H1 (cell line): ENCODE results near the gene WFDC1. TPM values are rescaled to one million over a fixed set of nuclear protein-coding genes. Genes with fewer than 3 reads are reported as not detected.

Source experiments
- CTCF ChIA-PET: fragments of 300-600 bp; sonication (Branson Sonifier 250); formaldehyde crosslinking; loops from one replicate; lab custom pipeline; 2021; ENCODE audit not compliant: partially characterized antibody; lab: Charles Lee
- POLR2A ChIA-PET: fragments of 300-600 bp; sonication (Branson Sonifier 250); formaldehyde crosslinking; loops from one replicate; lab custom pipeline; 2021; ENCODE audit warnings: inconsistent platforms; ENCODE audit not compliant: partially characterized antibody; lab: Charles Lee
- DNase-seq, 2 experiments: peaks; one replicate each; pipeline versions ENCODE4 v3.0.0 to v3.0.0-alpha.2; 2010 to 2022; ENCODE audit warnings: low spot score in 2 of 2, low read depth in 1 of 2, mixed read lengths in 1 of 2
- FAIRE-seq: peaks from 2 replicates; lab custom pipeline; 2011; peaks lifted over from hg19 to GRCh38; lab: Jason Lieb, UNC
- H2AFZ ChIP-seq: 2 replicates; pipeline ENCODE4 v1.8.1; 2012; ENCODE audit warnings: low read length, inconsistent platforms
- H2AK5ac ChIP-seq: 2 replicates; pipeline ENCODE4 v1.6.1; 2013; ENCODE audit warnings: low read depth, low read length
- H2BK120ac ChIP-seq: replicated peaks from 2 replicates; pipeline ENCODE3; 2013; ENCODE audit warnings: low read depth, low read length, inconsistent platforms
- H2BK12ac ChIP-seq: 2 replicates; pipeline ENCODE4 v1.6.1; 2013; ENCODE audit warnings: low read depth, low read length
- H2BK15ac ChIP-seq: 2 replicates; pipeline ENCODE4 v1.6.1; 2013; ENCODE audit warnings: low read length
- H2BK20ac ChIP-seq: 2 replicates; pipeline ENCODE4 v1.6.1; 2013; ENCODE audit warnings: low read length
- H2BK5ac ChIP-seq: 2 replicates; pipeline ENCODE4 v1.6.1; 2013; ENCODE audit warnings: low read depth, low read length
- H3K14ac ChIP-seq: 2 replicates; pipeline ENCODE4 v1.6.1; 2013; ENCODE audit warnings: inconsistent platforms; ENCODE audit not compliant: insufficient read length
- H3K18ac ChIP-seq: 2 replicates; pipeline ENCODE4 v1.6.1; 2013; ENCODE audit warnings: low read length; ENCODE audit errors: extremely low read depth
- H3K23ac ChIP-seq: 2 replicates; pipeline ENCODE4 v1.6.1; 2013; ENCODE audit warnings: inconsistent platforms; ENCODE audit not compliant: insufficient read length
- H3K23me2 ChIP-seq: 2 replicates; pipeline ENCODE4 v1.6.1; 2013; ENCODE audit warnings: low read depth, low read length
- H3K27ac ChIP-seq: 2 replicates; pipeline ENCODE4 v1.6.1; 2011; ENCODE audit warnings: low read depth, low read length, inconsistent platforms
- H3K27me3 ChIP-seq, 4 experiments: replicated peaks in 1 of 4; 1 replicate in 1 of 4; 2 replicates in 3 of 4; pipeline versions ENCODE4 v1.6.1 to v1.8.1; 2011 to 2013; ENCODE audit warnings: low read length in 3 of 4, mild to moderate bottlenecking in 3 of 4, inconsistent platforms in 2 of 4, mixed read lengths in 2 of 4, moderate library complexity in 1 of 4; ENCODE audit not compliant: control insufficient read depth in 3 of 4, insufficient read depth in 3 of 4; ENCODE audit errors: extremely low read depth in 1 of 4
- H3K36me3 ChIP-seq, 4 experiments: 2 replicates each; pipeline versions ENCODE4 v1.6.1 to v1.8.1; 2011 to 2013; ENCODE audit warnings: mild to moderate bottlenecking in 4 of 4, low read length in 3 of 4, moderate library complexity in 2 of 4, control low read depth in 1 of 4, inconsistent platforms in 1 of 4; ENCODE audit not compliant: insufficient read depth in 4 of 4, control insufficient read depth in 2 of 4
- H3K4ac ChIP-seq: replicated peaks from 2 replicates; pipeline ENCODE3; 2013; ENCODE audit warnings: low read length, low read depth, mixed read lengths, inconsistent platforms; ENCODE audit not compliant: insufficient read length
- H3K4me1 ChIP-seq, 4 experiments: replicated peaks in 1 of 4; 1 replicate in 1 of 4; 2 replicates in 3 of 4; pipeline versions ENCODE4 v1.6.1 to v1.8.1; 2011 to 2013; ENCODE audit warnings: low read length in 3 of 4, inconsistent platforms in 2 of 4, mixed read lengths in 1 of 4; ENCODE audit not compliant: insufficient read depth in 4 of 4, control insufficient read depth in 3 of 4
- H3K4me2 ChIP-seq, 2 experiments: 2 replicates each; pipeline versions ENCODE4 v1.6.1 to v1.8.1; 2011 to 2013; ENCODE audit warnings: low read depth in 2 of 2, low read length in 2 of 2, control low read depth in 1 of 2, inconsistent platforms in 1 of 2, mild to moderate bottlenecking in 1 of 2; ENCODE audit not compliant: insufficient read depth in 1 of 2
- H3K4me3 ChIP-seq, 4 experiments: fragments of 200-600, 300-600 bp in 1 of 4; sonication (generic), shearing (Covaris generic), sonication (Bioruptor Twin) in 1 of 4; 2 replicates each; pipeline versions ENCODE4 v1.5.1 to v1.8.1; 2011 to 2016; ENCODE audit warnings: low read length in 4 of 4, low read depth in 3 of 4, control low read depth in 2 of 4, inconsistent platforms in 2 of 4, mild to moderate bottlenecking in 2 of 4, mixed read lengths in 1 of 4, moderate library complexity in 1 of 4; ENCODE audit not compliant: insufficient read depth in 2 of 4; ENCODE audit errors: extremely low read depth in 1 of 4
- H3K56ac ChIP-seq: replicated peaks from 2 replicates; pipeline ENCODE3; 2013; ENCODE audit warnings: low read depth, mild to moderate bottlenecking, mixed read lengths, low read length, inconsistent platforms; ENCODE audit not compliant: insufficient read length
- H3K79me1 ChIP-seq: 2 replicates; pipeline ENCODE4 v1.6.1; 2013; ENCODE audit warnings: low read depth, low read length, control low read depth
- H3K79me2 ChIP-seq, 2 experiments: 2 replicates each; pipeline versions ENCODE4 v1.6.1 to v1.8.1; 2012 to 2013; ENCODE audit warnings: low read length in 2 of 2, mild to moderate bottlenecking in 2 of 2, inconsistent platforms in 1 of 2; ENCODE audit not compliant: insufficient read depth in 2 of 2, control insufficient read depth in 1 of 2
- H3K9ac ChIP-seq, 4 experiments: replicated peaks in 1 of 4; 1 replicate in 1 of 4; 2 replicates in 3 of 4; pipeline versions ENCODE4 v1.6.1 to v1.8.1; 2011 to 2013; ENCODE audit warnings: low read depth in 3 of 4, low read length in 3 of 4, control low read depth in 2 of 4, mild to moderate bottlenecking in 2 of 4, moderate library complexity in 2 of 4, inconsistent platforms in 1 of 4; ENCODE audit errors: extremely low read depth in 1 of 4
- H3K9me3 ChIP-seq, 2 experiments: 2 replicates each; pipeline versions ENCODE4 v1.6.1 to v1.8.1; 2012 to 2013; ENCODE audit warnings: mild to moderate bottlenecking in 2 of 2, moderate library complexity in 2 of 2, control low read depth in 1 of 2, inconsistent platforms in 1 of 2, low read depth in 1 of 2, low read length in 1 of 2, mixed read lengths in 1 of 2; ENCODE audit not compliant: insufficient read depth in 2 of 2
- H4K20me1 ChIP-seq, 2 experiments: replicated peaks in 1 of 2; 2 replicates each; pipeline versions ENCODE3 to v1.8.1; 2011 to 2013; ENCODE audit warnings: inconsistent platforms in 2 of 2, low read length in 2 of 2, mild to moderate bottlenecking in 1 of 2; ENCODE audit not compliant: insufficient read depth in 2 of 2, control insufficient read depth in 1 of 2
- H4K5ac ChIP-seq: 2 replicates; pipeline ENCODE4 v1.6.1; 2013; ENCODE audit warnings: low read length, low read depth, mixed read lengths, inconsistent platforms; ENCODE audit not compliant: insufficient read length
- H4K8ac ChIP-seq: 2 replicates; pipeline ENCODE4 v1.8.0; 2013; ENCODE audit warnings: mild to moderate bottlenecking, moderate library complexity, low read length, inconsistent platforms; ENCODE audit not compliant: insufficient read depth; ENCODE audit errors: extremely low read depth
- H4K91ac ChIP-seq: replicated peaks from 2 replicates; pipeline ENCODE3; 2013; ENCODE audit warnings: low read length, mixed read lengths, inconsistent platforms; ENCODE audit not compliant: insufficient read length
- ASH2L ChIP-seq: fragments of 200-600, 300-600 bp; sonication (generic); IDR thresholded peaks from one replicate; pipeline ENCODE4 v1.7.1; 2017; ENCODE audit warnings: low read length
- CEBPB ChIP-seq: IDR thresholded peaks from 2 replicates; pipeline ENCODE4 v1.6.1; 2012; ENCODE audit warnings: low read depth, low read length
- CHD1 ChIP-seq: IDR thresholded peaks from 2 replicates; pipeline ENCODE4 v1.6.1; 2012; ENCODE audit warnings: low read depth, low read length, improper control_type of control experiment
- CTCF ChIP-seq, 3 experiments: IDR thresholded peaks; 1 replicate in 2 of 3; 2 replicates in 1 of 3; pipeline versions ENCODE4 v1.5.1 to v1.6.1; 2011; ENCODE audit warnings: low read length in 3 of 3, mild to moderate bottlenecking in 3 of 3, inconsistent platforms in 2 of 3, low read depth in 1 of 3, moderate library complexity in 1 of 3; ENCODE audit not compliant: insufficient read depth in 1 of 3; ENCODE audit errors: control extremely low read depth in 1 of 3
- FOSL1 ChIP-seq: IDR thresholded peaks from 2 replicates; pipeline ENCODE4 v1.6.1; 2011; ENCODE audit warnings: mild to moderate bottlenecking, low read depth, low read length, moderate library complexity; ENCODE audit not compliant: insufficient read depth
- HDAC2 ChIP-seq, 2 experiments: fragments of 300-600 bp in 1 of 2; sonication (generic) in 1 of 2; IDR thresholded peaks; 2 replicates each; pipeline ENCODE4 v1.6.1; 2011 to 2012; ENCODE audit warnings: low read depth in 2 of 2, low read length in 2 of 2, mild to moderate bottlenecking in 2 of 2, moderate library complexity in 2 of 2, borderline replicate concordance in 1 of 2, inconsistent platforms in 1 of 2
- JUN ChIP-seq: IDR thresholded peaks from 2 replicates; pipeline ENCODE4 v1.6.1; 2011; ENCODE audit warnings: low read depth, mild to moderate bottlenecking, improper control_type of control experiment, low read length
- KDM1A ChIP-seq: fragments of 200-600, 300-600 bp; sonication (generic); IDR thresholded peaks from 2 replicates; pipeline ENCODE4 v1.7.1; 2016; ENCODE audit warnings: mild to moderate bottlenecking, low read length, borderline replicate concordance
- RFX5 ChIP-seq: IDR thresholded peaks from 2 replicates; pipeline ENCODE4 v1.6.1; 2011; ENCODE audit warnings: low read depth, low read length, improper control_type of control experiment, borderline replicate concordance
- SP2 ChIP-seq: IDR thresholded peaks from 2 replicates; pipeline ENCODE4 v1.6.1; 2012; ENCODE audit warnings: mild to moderate bottlenecking, low read length, inconsistent platforms
- TEAD4 ChIP-seq: IDR thresholded peaks from 2 replicates; pipeline ENCODE4 v1.6.1; 2012; ENCODE audit warnings: low read depth, low read length, inconsistent platforms, mixed read lengths
- WGBS, 2 experiments: shearing (Covaris generic) in 1 of 2; methylation state at CpG; one replicate each; pipeline versions ENCODE4 v1.1.6 to v1.1.7; 2013 to 2015; ENCODE audit warnings: low lambda C conversion rate in 2 of 2, mixed read lengths in 2 of 2, inconsistent platforms in 1 of 2, low coverage in 1 of 2, missing lambda C conversion rate in 1 of 2; ENCODE audit not compliant: insufficient replicate concordance in 2 of 2, insufficient coverage in 1 of 2, insufficient read length in 1 of 2; ENCODE audit errors: extremely low coverage in 1 of 2, missing lambda C conversion rate in 1 of 2; 5-methylcytosine and 5-hydroxymethylcytosine counted together
- polyA plus RNA-seq, 7 experiments: library from polyadenylated mRNA; depleted of rRNA in 3 of 7; stranded (reverse) in 5 of 7; unstranded in 2 of 7; fragments of >200 nt in 5 of 7; fragments of 200-250 nt in 2 of 7; gene quantifications; 1 replicate in 5 of 7; 2 replicates in 1 of 7; 4 replicates in 1 of 7; pipeline versions ENCODE4 v1.2.1 to v1.2.3, GENCODE V29; 2011 to 2013; ENCODE audit warnings: missing spikeins in 2 of 7, mixed read lengths in 2 of 7
- total RNA-seq: library from RNA; stranded (reverse); fragmentation: NEBNext Ultra II Directional; extraction: Animal tissue kit (Norgen Biotek cat#: 25700); gene quantifications from 2 replicates; pipeline ENCODE4 v1.2.1, GENCODE V29; 2021

The WFDC1 gene
- total and polyA plus RNA-seq, 2 of the 8 experiments (the other 6 are each of a cell fraction or from before 2014, with no cell fraction given), result 0.70 to 1.1 TPM

GRCh38 chr16:84259691-84260090 lies 35.0 kb upstream of the WFDC1 start:
- Histone ChIP-seq H2BK12ac (no peak overlapping the region), H2AFZ (no peak overlapping the region), H2BK20ac (no peak overlapping the region), H3K14ac (no peak overlapping the region), H3K56ac (no peak overlapping the region), H4K20me1 (no peaks in the 10 kb centered on the region), H3K4ac (no peak overlapping the region), H3K36me3 (no peaks in the 10 kb centered on the region), H3K4me2 (no peak overlapping the region), H4K5ac (no peak overlapping the region), H4K8ac (no peak overlapping the region), H3K4me1 (no peaks in the 10 kb centered on the region), H2AK5ac (no peak overlapping the region), H4K91ac (no peak overlapping the region), H2BK120ac (no peak overlapping the region), H3K79me2 (no peaks in the 10 kb centered on the region; a peak in 1 of 4 replicates), H2BK15ac (no peak overlapping the region), H3K27me3 (0 out of 7 replicates have a peak, but pooled peaks cover 0 to 3% (median 0%) of the 10 kb centered on the region in 4 experiments), H3K27ac (no peak overlapping the region), H3K23me2 (no peaks in the 10 kb centered on the region; the same call in 1 of the 2 replicates), H3K9ac (no peak overlapping the region), H3K4me3 (no peak overlapping the region), H3K9me3 (peaks cover 4 to 5% of the 10 kb centered on the region in 2 experiments; a peak in 1 of 4 replicates), H2BK5ac (no peak overlapping the region), H3K23ac (no peak overlapping the region), H3K79me1 (no peaks in the 10 kb centered on the region), H3K18ac (no peak overlapping the region)
- ChIA-PET POLR2A (no interaction called here), CTCF (interaction anchor here (0.6 to 1.7 kb wide), 3 partner anchors 48 to 190 kb away, joined by 3 to 5 read pairs (median 4); no protein-coding TSS in a partner anchor)
- DNase-seq (no peak), FAIRE-seq (no peak)
- WGBS, 2 experiments, result 82% methylated on average over 3 of the region's 3 CpGs; no CpG with 5 or more reads in 1 of the 2 experiments
- TF ChIP-seq HDAC2 (IDR thresholded peaks at IDR 0.05; ENCODE audit: borderline replicate concordance in 1 of 2, low read depth in 2 of 2, low read length in 2 of 2), result peak in 1 of 2 experiments; percentile 90; a peak in 1 of 4 replicates
- TF ChIP-seq SP2, result no peak
- TF ChIP-seq CTCF (IDR thresholded peaks at IDR 0.05; ENCODE audit: control extremely low read depth in 1 of 3, insufficient read depth in 1 of 3, low read depth in 1 of 3, low read length in 3 of 3), result no peak
- TF ChIP-seq RFX5, result no peak
- TF ChIP-seq KDM1A, result peak; percentile 90
- TF ChIP-seq TEAD4, result no peak
- no peak for TF ChIP-seq ASH2L
- TF ChIP-seq FOSL1, result no peak
- TF ChIP-seq CEBPB, result no peak
- no peak for TF ChIP-seq CHD1
- TF ChIP-seq JUN, result no peak
